ENCODE data around the gene BMP5.

Gene BMP5

GRCh38 chr6:55708711-55709110, 166.7 kb downstream of the BMP5 start:
- DNase-seq (ENCODE audit: low spot score): no peak

GRCh38 chr6:55705451-55706440, 169.6 kb downstream of the BMP5 start:
- no peak for DNase-seq (ENCODE audit: low spot score)

GRCh38 chr6:55704421-55704820, 171.0 kb downstream of the BMP5 start:
- DNase-seq (ENCODE audit: low spot score): no peak

Data from iPS-NIHi11 (cell line).